Ishikawa (cell line): ENCODE results near the gene UVSSA.

Experiments
- CEBPB ChIP-seq: IDR thresholded peaks from 2 replicates; pipeline ENCODE4 v1.6.1; 2012
- CREB1 ChIP-seq: IDR thresholded peaks from 2 replicates; pipeline ENCODE4 v1.6.1; 2012; ENCODE audit warnings: low read depth
- EGR1 ChIP-seq: IDR thresholded peaks from 2 replicates; pipeline ENCODE4 v1.6.1; 2012
- EP300 ChIP-seq: IDR thresholded peaks from 2 replicates; pipeline ENCODE4 v1.6.1; 2012; ENCODE audit warnings: borderline replicate concordance
- FOXM1 ChIP-seq: IDR thresholded peaks from 2 replicates; pipeline ENCODE4 v1.6.1; 2012; ENCODE audit warnings: low read depth, borderline replicate concordance
- NFIC ChIP-seq: IDR thresholded peaks from 2 replicates; pipeline ENCODE4 v1.6.1; 2012
- RAD21 ChIP-seq: IDR thresholded peaks from 2 replicates; pipeline ENCODE4 v1.6.1; 2012; ENCODE audit warnings: low read depth
- TAF1 ChIP-seq: IDR thresholded peaks from 2 replicates; pipeline ENCODE4 v1.6.1; 2012; ENCODE audit warnings: low read depth, mild to moderate bottlenecking
- TCF12 ChIP-seq: IDR thresholded peaks from 2 replicates; pipeline ENCODE4 v1.6.1; 2012; ENCODE audit warnings: low read depth
- TEAD4 ChIP-seq: IDR thresholded peaks from 2 replicates; pipeline ENCODE4 v1.6.1; 2012
- YY1 ChIP-seq: IDR thresholded peaks from 2 replicates; pipeline ENCODE4 v1.6.1; 2012; ENCODE audit warnings: low read depth
- ZBTB7A ChIP-seq: IDR thresholded peaks from 2 replicates; pipeline ENCODE4 v1.6.1; 2012; ENCODE audit warnings: low read depth
- TF ChIP-seq, protein P1 (sequence below): IDR thresholded peaks from 2 replicates; pipeline ENCODE4 v1.6.1; 2012
- TF ChIP-seq, protein P2 (sequence below): IDR thresholded peaks from 2 replicates; pipeline ENCODE4 v1.6.1; 2012; ENCODE audit warnings: low read depth, mild to moderate bottlenecking
- TF ChIP-seq, protein P3 (sequence below): IDR thresholded peaks from 2 replicates; pipeline ENCODE4 v1.6.1; 2012

The UVSSA gene

DNA sequence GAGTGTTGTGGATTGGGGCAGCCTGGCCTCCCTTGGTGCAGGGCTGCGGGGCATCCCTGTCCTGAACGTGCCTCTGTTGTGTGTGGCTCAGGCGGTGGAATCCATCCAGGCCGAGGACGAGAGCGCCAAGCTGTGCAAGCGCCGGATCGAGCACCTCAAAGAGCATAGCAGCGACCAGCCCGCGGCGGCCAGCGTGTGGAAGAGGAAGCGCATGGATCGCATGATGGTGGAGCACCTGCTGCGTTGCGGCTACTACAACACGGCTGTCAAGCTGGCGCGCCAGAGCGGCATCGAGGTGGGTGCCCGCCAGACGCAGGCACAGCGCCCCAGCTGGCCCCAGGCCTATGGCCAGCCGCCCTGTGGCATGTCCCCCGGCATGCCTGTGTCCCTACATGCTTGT is 31.7 kb upstream of the UVSSA start:
- no peak for TF ChIP-seq ZBTB7A
- no peak for TF ChIP-seq EGR1
- TF ChIP-seq, protein P1, sequence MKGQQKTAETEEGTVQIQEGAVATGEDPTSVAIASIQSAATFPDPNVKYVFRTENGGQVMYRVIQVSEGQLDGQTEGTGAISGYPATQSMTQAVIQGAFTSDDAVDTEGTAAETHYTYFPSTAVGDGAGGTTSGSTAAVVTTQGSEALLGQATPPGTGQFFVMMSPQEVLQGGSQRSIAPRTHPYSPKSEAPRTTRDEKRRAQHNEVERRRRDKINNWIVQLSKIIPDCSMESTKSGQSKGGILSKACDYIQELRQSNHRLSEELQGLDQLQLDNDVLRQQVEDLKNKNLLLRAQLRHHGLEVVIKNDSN = no peak
- TF ChIP-seq TEAD4 = no peak
- no peak for TF ChIP-seq TCF12

DNA sequence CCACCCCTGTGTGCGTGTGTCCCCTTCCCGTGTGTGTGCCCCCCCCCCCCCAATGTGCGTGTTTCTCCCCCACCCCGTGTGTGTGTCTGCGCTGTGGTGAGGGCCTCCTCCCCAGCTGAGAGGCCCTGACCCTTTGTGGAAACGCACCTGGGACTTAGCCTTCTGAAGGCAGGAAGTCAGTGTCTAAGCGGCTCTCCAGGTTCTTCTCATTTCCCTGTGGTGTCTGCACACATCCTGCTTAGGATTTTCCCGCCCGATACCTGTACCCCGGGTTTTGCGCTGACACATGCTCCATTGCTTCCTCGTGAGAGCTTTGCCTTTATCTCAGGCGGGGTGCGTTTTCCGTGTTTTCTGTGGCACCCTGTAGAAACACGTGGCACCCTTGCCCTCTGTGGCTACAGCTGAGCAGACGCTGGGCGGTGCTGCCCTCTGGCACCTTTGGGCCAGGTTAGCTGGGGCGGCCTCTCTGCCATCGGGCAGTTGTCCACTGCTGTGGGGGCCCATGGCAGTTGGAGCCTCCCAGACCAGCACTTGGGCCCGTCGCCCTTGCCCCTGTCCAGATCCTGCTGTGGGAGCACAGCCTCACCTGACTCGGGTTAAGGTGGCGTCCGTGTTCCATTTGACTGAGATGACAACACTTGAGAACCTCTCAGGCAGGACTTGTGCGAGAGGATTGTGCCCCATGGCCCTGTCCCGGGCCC is 31.0 kb upstream of the UVSSA start:
- TF ChIP-seq RAD21 (no peak), ZBTB7A (no peak), FOXM1 (no peak), EGR1 (no peak), EP300 (no peak), TEAD4 (no peak), TCF12 (no peak), TAF1 (no peak), NFIC (no peak), YY1 (no peak), CEBPB (no peak), CREB1 (no peak)
- TF ChIP-seq, protein P2, sequence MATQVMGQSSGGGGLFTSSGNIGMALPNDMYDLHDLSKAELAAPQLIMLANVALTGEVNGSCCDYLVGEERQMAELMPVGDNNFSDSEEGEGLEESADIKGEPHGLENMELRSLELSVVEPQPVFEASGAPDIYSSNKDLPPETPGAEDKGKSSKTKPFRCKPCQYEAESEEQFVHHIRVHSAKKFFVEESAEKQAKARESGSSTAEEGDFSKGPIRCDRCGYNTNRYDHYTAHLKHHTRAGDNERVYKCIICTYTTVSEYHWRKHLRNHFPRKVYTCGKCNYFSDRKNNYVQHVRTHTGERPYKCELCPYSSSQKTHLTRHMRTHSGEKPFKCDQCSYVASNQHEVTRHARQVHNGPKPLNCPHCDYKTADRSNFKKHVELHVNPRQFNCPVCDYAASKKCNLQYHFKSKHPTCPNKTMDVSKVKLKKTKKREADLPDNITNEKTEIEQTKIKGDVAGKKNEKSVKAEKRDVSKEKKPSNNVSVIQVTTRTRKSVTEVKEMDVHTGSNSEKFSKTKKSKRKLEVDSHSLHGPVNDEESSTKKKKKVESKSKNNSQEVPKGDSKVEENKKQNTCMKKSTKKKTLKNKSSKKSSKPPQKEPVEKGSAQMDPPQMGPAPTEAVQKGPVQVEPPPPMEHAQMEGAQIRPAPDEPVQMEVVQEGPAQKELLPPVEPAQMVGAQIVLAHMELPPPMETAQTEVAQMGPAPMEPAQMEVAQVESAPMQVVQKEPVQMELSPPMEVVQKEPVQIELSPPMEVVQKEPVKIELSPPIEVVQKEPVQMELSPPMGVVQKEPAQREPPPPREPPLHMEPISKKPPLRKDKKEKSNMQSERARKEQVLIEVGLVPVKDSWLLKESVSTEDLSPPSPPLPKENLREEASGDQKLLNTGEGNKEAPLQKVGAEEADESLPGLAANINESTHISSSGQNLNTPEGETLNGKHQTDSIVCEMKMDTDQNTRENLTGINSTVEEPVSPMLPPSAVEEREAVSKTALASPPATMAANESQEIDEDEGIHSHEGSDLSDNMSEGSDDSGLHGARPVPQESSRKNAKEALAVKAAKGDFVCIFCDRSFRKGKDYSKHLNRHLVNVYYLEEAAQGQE = no peak
- TF ChIP-seq, protein P1 = no peak
- TF ChIP-seq, protein P3, sequence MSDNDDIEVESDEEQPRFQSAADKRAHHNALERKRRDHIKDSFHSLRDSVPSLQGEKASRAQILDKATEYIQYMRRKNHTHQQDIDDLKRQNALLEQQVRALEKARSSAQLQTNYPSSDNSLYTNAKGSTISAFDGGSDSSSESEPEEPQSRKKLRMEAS = no peak

DNA sequence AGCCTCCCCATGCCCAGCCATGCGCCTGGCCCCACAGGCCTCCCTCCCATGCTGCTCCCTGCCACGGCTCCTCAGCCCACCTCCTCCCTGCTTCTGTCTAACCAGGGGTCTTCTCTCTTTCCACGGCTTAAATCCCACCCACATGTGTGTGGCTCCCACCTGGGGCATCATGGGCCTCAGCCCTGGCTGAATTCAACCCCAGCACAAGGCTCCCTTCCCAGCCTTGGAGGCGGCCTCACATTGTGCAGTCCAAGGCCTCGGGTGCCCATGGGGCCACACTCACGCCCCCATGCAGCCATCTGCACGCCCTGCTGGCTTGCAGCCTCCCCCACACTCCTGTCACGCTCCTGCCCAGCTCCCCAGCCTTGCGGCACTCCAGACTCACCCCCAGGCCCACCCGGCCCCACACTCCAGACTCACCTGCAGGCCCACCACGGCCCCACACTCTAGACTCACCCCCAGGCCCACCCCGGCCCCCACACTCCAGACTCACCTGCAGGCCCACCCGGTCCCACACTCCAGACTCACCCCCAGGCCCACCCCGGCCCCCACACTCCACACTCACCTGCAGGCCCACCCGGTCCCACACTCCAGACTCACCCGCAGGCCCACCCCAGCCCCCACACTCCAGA is 30.4 kb upstream of the UVSSA start:
- TF ChIP-seq YY1 = no peak
- TF ChIP-seq, protein P3 = no peak
- no peak for TF ChIP-seq NFIC
- TF ChIP-seq CEBPB = no peak
- no peak for TF ChIP-seq TCF12
- TF ChIP-seq ZBTB7A = no peak
- TF ChIP-seq, protein P2 = no peak
- no peak for TF ChIP-seq TEAD4
- no peak for TF ChIP-seq EGR1
- no peak for TF ChIP-seq CREB1
- TF ChIP-seq, protein P1 = no peak
- no peak for TF ChIP-seq EP300

DNA sequence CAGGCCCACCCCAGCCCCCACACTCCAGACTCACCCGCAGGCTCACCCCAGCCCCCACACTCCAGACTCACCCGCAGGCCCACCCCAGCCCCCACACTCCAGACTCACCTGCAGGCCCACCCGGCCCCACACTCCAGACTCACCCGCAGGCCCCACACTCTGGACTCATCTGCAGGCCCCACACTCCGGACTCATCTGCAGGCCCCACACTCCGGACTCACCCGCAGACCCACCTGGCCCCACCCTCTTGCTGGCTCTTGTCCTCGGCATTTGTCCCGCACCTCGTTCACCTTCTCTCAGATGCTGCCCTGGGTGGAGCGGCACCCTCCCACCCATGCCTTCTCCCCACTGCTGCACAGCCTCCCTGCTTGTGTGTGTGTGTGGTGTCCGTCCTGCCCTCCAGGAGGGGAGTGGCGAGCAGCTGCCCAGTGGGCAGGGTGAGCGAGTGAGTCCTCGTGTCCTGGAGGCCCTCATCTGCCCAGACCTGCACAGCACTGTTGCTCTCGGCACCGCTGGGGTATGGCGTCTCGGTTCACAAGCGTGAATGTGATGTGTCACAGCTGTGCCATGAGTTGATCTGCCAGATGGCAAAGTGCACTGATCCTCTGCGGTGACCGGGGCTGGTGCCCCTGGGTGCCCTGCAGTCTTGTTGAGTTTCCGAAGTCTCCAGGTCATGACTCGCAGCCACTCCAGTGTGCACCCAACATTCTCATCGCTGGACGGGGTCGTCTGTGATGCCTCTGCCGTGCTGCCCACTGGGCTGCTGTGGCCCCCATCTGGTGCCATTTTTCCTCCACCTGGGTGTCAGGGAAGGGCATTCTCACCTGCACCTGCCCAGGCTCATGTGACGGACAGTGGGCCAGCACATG is 29.6 kb upstream of the UVSSA start:
- TF ChIP-seq TAF1 (no peak), NFIC (no peak), CEBPB (no peak), TCF12 (no peak), FOXM1 (no peak), EGR1 (no peak), RAD21 (no peak), TEAD4 (no peak)
- TF ChIP-seq, protein P1 = no peak
- TF ChIP-seq, protein P3 = no peak
- TF ChIP-seq, protein P2 = no peak
